Measurements from ENCODE around the gene AKAP10.
"Not testable (repeated sequence)": the region's sequence is repeated elsewhere in the genome, so short reads cannot be mapped to it uniquely, and the experiment has no call there.

The AKAP10 gene

DNA sequence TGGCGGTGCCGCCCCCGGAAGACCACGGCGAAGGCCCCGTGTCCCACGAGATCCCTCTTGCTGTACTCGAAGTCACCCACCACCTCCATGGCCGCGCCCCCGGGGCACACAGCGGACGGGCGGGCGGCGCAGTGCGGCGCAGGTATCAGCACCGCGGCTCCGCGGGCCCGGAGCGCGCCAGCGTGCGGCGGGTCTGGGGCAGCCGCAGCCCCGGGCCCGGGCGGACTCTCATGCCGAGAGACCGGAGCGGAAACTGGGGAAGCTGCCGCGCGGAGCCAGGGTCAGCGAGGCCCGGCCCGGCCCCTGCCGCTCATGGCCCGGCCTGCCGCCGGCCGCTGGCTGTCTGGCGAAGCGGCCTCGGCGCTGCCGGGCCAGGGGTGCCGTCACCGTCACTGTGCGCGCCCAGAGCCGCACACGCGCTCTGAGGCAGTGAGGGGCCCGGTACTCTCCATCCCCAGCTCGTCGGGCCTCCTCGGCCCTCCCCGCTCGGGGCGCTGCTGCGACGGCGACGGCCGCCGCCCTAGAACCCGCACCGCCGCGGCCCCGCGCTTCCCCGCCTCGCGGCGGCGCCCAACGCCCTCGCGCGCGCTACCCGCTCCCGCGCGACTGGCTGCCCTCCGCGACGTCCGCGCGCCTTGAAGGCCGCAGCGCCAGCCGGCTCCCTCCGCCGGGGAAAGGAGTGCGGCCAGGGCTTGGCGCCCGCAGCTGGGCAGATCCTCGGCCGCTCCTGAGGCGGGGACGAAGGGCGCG is 110.1 kb downstream of the AKAP10 start, which contains the start of gene ULK2:
ULK2 (minus strand) TSS at position 608 of the 750 bp plus-strand sequence; CDS start at position 89, 519 bp downstream.
- peak; percentile 11 to 12 for DNase-seq (ENCODE audit: low read depth in 2 of 2)

DNA sequence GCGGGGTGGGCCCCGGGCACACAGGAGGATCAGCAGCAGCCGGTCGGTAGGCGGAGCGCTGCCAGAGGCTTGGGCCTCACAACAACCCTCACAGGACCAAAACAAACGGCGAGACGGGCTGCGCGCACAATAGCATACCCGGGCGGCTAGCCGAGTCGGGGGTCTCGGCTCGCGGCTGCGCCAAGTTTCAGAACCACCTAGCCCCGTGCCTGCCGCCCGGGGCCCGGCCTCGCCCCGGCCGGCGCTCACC is 110.6 kb downstream of the AKAP10 start:
- DNase-seq (ENCODE audit: low read depth in 2 of 2), result peak in 1 of 2 donors; percentile 14

DNA sequence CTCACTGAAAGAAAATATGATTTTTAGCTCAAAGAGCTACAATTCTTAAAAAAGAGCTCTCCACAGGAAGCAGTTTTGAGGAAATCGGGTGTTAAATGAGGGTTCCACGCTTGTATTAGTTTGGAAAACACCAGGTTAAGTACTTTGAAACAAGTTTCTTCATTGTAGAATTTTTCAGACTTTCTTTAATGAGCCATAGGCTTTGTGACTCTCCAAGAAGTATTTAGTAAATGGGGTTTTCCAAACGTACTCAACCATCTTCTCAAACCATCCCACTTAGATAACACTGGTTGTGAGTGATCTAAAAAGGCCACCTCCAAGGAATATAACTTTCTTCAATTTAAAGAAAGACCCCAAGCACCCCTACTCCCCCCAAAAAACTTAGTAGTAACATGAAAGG is 112.6 kb downstream of the AKAP10 start:
- no peak for DNase-seq (ENCODE audit: low read depth in 2 of 2)

DNA sequence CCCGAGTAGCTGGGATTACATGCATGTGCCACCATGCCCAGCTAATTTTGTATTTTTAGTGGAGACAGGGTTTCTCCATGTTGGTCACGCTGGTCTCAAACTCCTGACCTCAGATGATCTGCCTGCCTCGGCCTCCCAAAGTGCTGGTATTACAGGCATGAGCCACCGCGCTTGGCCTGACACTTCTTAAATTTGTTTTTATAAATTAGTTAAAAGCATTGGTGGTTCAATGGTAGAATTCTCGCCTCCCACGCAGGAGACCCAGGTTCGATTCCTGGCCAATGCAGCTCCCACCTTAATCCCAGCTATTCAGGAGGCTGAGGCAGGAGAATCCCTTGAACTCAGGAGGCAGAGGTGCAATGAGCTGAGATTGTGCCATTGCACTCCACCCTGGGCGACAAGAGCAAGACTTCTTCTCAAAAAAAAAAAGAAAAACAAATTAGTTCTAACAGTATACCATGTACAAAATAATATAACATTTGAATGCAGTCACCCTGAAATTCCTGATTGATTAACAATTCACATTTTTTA is 116.9 kb downstream of the AKAP10 start:
- not testable (repeated sequence) for DNase-seq (ENCODE audit: low read depth in 2 of 2)

DNA sequence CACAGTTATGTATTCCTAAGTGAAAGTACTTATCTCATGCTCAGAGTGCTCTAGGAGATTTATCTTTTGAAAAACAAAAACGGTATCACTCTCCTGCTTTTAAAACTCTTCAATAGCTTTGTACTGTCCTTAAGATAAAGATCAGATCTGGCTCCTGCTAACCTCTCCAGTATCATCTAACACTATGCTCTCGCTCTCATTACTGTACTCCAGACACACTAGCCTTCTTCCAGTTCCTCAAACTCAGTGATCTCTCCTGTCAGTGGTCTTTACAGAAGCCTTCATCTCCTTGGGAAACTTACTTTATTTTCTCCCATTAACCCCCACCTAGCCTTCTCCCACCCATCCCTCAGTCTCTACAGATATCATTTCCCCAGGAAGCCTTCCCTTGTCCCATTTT is 120.0 kb downstream of the AKAP10 start:
- DNase-seq (ENCODE audit: low read depth in 2 of 2), result no peak
